ENCODE measurements around the gene FMO4. TPM values are rescaled to one million over a fixed set of nuclear protein-coding genes. Genes with fewer than 3 reads are reported as not detected.

FMO4 gene
- total and polyA plus RNA-seq, 2 donors (not counting 3 experiments of a cell fraction or from before 2014, with no cell fraction given), result 0.25 to 0.33 TPM

DNA sequence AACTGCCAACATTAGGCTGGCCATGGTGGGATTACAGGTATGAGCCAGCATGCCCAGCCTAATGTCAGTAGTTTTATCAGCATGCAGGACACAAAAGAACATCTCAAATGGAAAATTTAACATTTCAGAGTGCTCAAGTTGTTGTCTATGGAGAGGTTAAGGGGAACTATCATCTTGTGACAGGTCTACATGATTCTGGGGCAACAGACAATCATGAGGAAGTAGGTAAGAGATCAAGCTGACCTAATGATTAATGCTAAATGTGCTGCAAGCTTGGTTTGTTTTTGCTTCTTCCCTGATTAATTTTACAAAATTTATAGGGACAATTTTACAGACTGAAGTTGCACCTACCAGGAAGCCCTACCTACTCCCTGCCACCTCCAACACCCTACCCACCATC lies 36.6 kb downstream of the FMO4 start:
- H3K4me1 ChIP-seq (ENCODE audit: control insufficient read depth, extremely low read depth, insufficient read depth, low read length), result no peaks in the 10 kb centered on the region
- POLR2A ChIA-PET, result no interaction called here
- no peaks in the 10 kb centered on the region for H3K79me2 ChIP-seq (ENCODE audit: control insufficient read depth, insufficient read depth, low read length)
- no peaks in the 10 kb centered on the region for H3K9me1 ChIP-seq (replicated peaks; ENCODE audit: control insufficient read depth, extremely low read depth, insufficient read depth, low read length)
- FAIRE-seq, result no peak
- dilution Hi-C loops (cut with MboI; ENCODE audit: extremely low pct_ligation_motif_present, low sequenced_read_pairs) (no loop called here), intact Hi-C loops (cut with micrococcal nuclease) (no loop called here)
- H3K4me2 ChIP-seq (ENCODE audit: insufficient read depth, low read length), result no peak overlapping the region
- no peak overlapping the region for H2AFZ ChIP-seq (ENCODE audit: low read depth, low read length)
- H3K4me3 ChIP-seq (replicated peaks in 1 of 3; ENCODE audit: insufficient read depth in 1 of 3, low read depth in 1 of 3, low read length in 3 of 3), result no peak overlapping the region
- CTCF ChIA-PET, result interaction anchor here (1.2 kb wide), 1 partner anchor 13 kb away, joined by 3 read pairs; no protein-coding TSS in a partner anchor
- H3K27ac ChIP-seq (ENCODE audit: insufficient read depth, low read depth, low read length), result no peak overlapping the region
- no TSS peak for BruUV-seq (replicated peaks)
- no peak overlapping the region for H3K9ac ChIP-seq (replicated peaks; ENCODE audit: extremely low read depth, insufficient read depth, low read length)
- no peaks in the 10 kb centered on the region for H4K20me1 ChIP-seq (replicated peaks; ENCODE audit: control insufficient read depth, extremely low read depth, insufficient read depth, low read length)
- DNase-seq (ENCODE audit: low read depth, low spot score), result no peak
- TF ChIP-seq MYC (IDR thresholded peaks at IDR 0.05; ENCODE audit: low read depth, low read length) (no peak), EZH2 (IDR thresholded peaks at IDR 0.05; ENCODE audit: borderline replicate concordance, low read depth, low read length, severe bottlenecking) (no peak), POLR2A (IDR thresholded peaks at IDR 0.05; ENCODE audit: low read depth, low read length) (no peak), GATA2 (IDR thresholded peaks at IDR 0.05; ENCODE audit: insufficient read depth, insufficient read length, low read depth, low read length) (no peak), POLR2AphosphoS5 (IDR thresholded peaks at IDR 0.05; ENCODE audit: insufficient read depth, low read depth, low read length) (no peak), FOS (IDR thresholded peaks at IDR 0.05; ENCODE audit: borderline replicate concordance, insufficient read depth, low read length) (no peak)
- TF ChIP-seq, protein P1, sequence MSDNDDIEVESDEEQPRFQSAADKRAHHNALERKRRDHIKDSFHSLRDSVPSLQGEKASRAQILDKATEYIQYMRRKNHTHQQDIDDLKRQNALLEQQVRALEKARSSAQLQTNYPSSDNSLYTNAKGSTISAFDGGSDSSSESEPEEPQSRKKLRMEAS (IDR thresholded peaks at IDR 0.05; ENCODE audit: insufficient read depth, insufficient read length), result no peak
- TF ChIP-seq, protein P2, sequence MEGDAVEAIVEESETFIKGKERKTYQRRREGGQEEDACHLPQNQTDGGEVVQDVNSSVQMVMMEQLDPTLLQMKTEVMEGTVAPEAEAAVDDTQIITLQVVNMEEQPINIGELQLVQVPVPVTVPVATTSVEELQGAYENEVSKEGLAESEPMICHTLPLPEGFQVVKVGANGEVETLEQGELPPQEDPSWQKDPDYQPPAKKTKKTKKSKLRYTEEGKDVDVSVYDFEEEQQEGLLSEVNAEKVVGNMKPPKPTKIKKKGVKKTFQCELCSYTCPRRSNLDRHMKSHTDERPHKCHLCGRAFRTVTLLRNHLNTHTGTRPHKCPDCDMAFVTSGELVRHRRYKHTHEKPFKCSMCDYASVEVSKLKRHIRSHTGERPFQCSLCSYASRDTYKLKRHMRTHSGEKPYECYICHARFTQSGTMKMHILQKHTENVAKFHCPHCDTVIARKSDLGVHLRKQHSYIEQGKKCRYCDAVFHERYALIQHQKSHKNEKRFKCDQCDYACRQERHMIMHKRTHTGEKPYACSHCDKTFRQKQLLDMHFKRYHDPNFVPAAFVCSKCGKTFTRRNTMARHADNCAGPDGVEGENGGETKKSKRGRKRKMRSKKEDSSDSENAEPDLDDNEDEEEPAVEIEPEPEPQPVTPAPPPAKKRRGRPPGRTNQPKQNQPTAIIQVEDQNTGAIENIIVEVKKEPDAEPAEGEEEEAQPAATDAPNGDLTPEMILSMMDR (IDR thresholded peaks at IDR 0.05; ENCODE audit: extremely low read depth in 1 of 2, insufficient read depth in 1 of 2, low read depth in 1 of 2, low read length in 2 of 2), result no peak
- H3K9me3 ChIP-seq (replicated peaks; ENCODE audit: control insufficient read depth, insufficient read depth, low read length), result no peaks in the 10 kb centered on the region
- H3K36me3 ChIP-seq (ENCODE audit: control insufficient read depth in 2 of 2, extremely low read depth in 1 of 2, insufficient read depth in 2 of 2, low read length in 2 of 2), result no peaks in the 10 kb centered on the region
- H3K27me3 ChIP-seq (ENCODE audit: control insufficient read depth in 2 of 2, insufficient read depth in 2 of 2, low read length in 2 of 2), result no peaks in the 10 kb centered on the region
